Measurements from ENCODE around the gene HDAC10.

HDAC10 gene

GRCh38 chr22:50255607-50256006 is 4.5 kb upstream of the HDAC10 start:
- no peak for DNase-seq (ENCODE audit: low spot score)

- no peak for DNase-seq (ENCODE audit: low spot score)
These were observed 4.0 kb upstream of the HDAC10 start for GRCh38 chr22:50255099-50255498.

GRCh38 chr22:50253941-50254340 is 2.9 kb upstream of the HDAC10 start:
- no peak for DNase-seq (ENCODE audit: low spot score)

GRCh38 chr22:50253046-50253915 is 2.2 kb upstream of the HDAC10 start:
- DNase-seq (ENCODE audit: low spot score) = no peak

GRCh38 chr22:50252082-50253045 is 1.3 kb upstream of the HDAC10 start:
- peak; percentile 75 for DNase-seq (ENCODE audit: low spot score)

- DNase-seq (ENCODE audit: low spot score) = no peak
These were observed 514 bp upstream of the HDAC10 start for GRCh38 chr22:50251477-50252081.

- no peak for DNase-seq (ENCODE audit: low spot score)
These were observed 863 bp downstream of the HDAC10 start for GRCh38 chr22:50250249-50250554.

- no peak for DNase-seq (ENCODE audit: low spot score)
These were observed 1.5 kb downstream of the HDAC10 start for GRCh38 chr22:50249341-50250248.

GRCh38 chr22:50248196-50249081 is 2.6 kb downstream of the HDAC10 start:
- DNase-seq (ENCODE audit: low spot score) = no peak

- peak; percentile 64 for DNase-seq (ENCODE audit: low spot score)
These were observed 3.3 kb downstream of the HDAC10 start for GRCh38 chr22:50247748-50248147.

GRCh38 chr22:50246242-50247175 is 4.6 kb downstream of the HDAC10 start:
- no peak for DNase-seq (ENCODE audit: low spot score)

GRCh38 chr22:50245214-50246072 is 5.6 kb downstream of the HDAC10 start:
- DNase-seq (ENCODE audit: low spot score) = no peak

- DNase-seq (ENCODE audit: low spot score) = peak; percentile 89
These were observed 6.4 kb downstream of the HDAC10 start, which contains the start of gene TUBGCP6 for GRCh38 chr22:50244420-50245213. Gene TUBGCP6 (minus strand): TSS chr22:50245023. CDS start chr22:50244459, 564 bp downstream.

GRCh38 chr22:50243685-50244419 is 7.2 kb downstream of the HDAC10 start:
- no peak for DNase-seq (ENCODE audit: low spot score)

- DNase-seq (ENCODE audit: low spot score) = no peak
These were observed 8.6 kb downstream of the HDAC10 start for GRCh38 chr22:50242406-50242949.

GRCh38 chr22:50238755-50239154 is 12.3 kb downstream of the HDAC10 start:
- DNase-seq (ENCODE audit: low spot score) = no peak

Data from CD4-positive, alpha-beta T cell treated with Interleukin-15 for 4 hours (primary cell).